Tibial nerve (tissue), 4 donors: ENCODE results near the gene TRMT1.

ENCODE experiments used
- CTCF ChIP-seq, 5 experiments: fragments of 200-600 bp in 3 of 5; fragments of 450-650 bp in 2 of 5; sonication (generic) in 3 of 5; IDR thresholded peaks; one replicate each; pipeline ENCODE4 v1.5.1; 2016 to 2019; ENCODE audit warnings: antibody characterized with exemption in 5 of 5, mild to moderate bottlenecking in 3 of 5, moderate library complexity in 2 of 5
- EP300 ChIP-seq, 2 donors: sonication (generic); formaldehyde crosslinking; IDR thresholded peaks; one replicate each; pipeline ENCODE4 v1.6.1; 2017; ENCODE audit warnings: antibody characterized with exemption in 2 of 2, mild to moderate bottlenecking in 1 of 2

DNA sequence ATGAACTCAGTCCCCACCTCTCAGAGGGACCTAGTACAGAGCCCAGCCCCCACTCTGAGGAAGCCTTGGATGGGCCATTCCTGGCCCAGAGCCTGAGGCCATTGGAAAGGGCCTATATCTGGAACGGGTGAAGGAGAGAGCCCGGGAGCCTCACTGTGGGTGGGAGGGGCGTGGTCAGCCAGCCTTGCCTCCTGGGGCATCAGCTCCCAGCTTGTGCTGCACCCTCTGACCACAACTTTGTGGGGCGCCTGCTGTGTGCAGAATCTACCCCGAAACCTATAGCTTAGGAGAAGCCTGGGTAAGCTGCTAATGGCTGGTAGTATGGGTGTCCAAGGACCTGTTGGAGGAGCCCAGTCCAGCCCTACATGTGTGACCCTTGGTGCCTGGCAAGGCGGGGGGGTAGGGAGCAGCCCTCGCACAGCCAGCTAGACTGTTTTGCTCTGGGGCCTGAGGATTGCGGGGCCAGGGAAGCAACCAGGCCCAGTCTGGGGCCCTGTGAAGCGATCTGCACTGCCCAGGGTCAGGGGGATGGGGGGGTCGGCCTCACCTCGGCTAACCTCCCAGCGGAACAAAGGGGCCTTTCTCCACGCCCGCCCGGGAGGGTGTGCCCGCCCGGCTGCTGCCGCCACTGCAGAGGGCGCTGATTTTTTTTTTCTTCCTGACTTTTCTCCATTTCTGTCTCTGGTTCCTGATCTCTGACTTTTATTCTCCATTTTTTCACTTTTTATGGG lies 56.1 kb downstream of the TRMT1 start:
- TF ChIP-seq CTCF (IDR thresholded peaks at IDR 0.05) (peak in 1 of 5 experiments; percentile 19), EP300 (IDR thresholded peaks at IDR 0.05) (no peak)
